NCI-H2227 (cell line): ENCODE data around the gene MEP1A.
"Not testable (repeated sequence)": the region's sequence is repeated elsewhere in the genome, so short reads cannot be mapped to it uniquely, and the experiment has no call there.

Experiments
- DNase-seq: peaks from one replicate; lab custom pipeline; 2025; ENCODE audit not compliant: unreplicated experiment; lab: John Stamatoyannopoulos, UW

MEP1A gene

GRCh38 chr6:46828939-46829338 lies 35.8 kb downstream of the MEP1A start:
- no peak for DNase-seq

DNA sequence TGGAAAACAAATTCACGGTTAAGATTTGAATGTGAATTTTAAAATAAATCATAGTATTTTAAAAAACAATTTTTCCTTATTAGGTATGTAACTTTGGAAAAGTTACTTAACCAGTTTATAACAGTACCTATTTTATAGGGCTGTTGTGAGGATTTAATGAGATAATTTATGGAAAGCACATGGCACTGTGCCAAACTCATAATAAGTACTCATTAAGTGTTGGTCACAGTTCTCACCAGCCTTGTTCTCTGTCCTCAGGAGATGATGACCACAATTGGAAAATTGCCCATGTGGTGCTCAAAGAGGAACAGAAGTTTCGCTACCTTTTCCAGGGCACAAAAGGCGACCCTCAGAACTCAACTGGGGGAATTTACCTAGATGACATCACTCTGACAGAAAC lies 39.6 kb downstream of the MEP1A start:
- no peak for DNase-seq

- DNase-seq: not testable (repeated sequence)
Observed at GRCh38 chr6:46834257-46834916, 41.2 kb downstream of the MEP1A start.

DNA sequence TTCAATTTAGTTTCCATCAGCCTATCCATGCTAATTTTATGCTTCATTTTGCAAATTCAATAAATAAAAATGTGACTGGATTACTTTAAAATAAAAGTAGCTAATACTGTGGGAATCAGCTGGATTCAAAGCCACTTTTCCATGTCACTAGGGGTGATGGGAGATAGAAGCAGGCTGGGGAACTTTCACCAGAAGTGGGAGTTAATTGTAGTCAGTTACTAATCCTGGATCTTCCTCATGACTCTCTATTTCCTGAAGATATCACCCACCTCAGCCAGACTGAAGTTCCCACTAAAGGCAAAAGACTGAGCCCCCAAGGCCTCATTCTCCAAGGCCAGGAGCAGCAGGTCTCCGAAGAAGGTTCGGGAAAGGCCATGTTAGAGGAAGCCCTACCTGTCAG lies 41.8 kb downstream of the MEP1A start:
- not testable (repeated sequence) for DNase-seq

DNA sequence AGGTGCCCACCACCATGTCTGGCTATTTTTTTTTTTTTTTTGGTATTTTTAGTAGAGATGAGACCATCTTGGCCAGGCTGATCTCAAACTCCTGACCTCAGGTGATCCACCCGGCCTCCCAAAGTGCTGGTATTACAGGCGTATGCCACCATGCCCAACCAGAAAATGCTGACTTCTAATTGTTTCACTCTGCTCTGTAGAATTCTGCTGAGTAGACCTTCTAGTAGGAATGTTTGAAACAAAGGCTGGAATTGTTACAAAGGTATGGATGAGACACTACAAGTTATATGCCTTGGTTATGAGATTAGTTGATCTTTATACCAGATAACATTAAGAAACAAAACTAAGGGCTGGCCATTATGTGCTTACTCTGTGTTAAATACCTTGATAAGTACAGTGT lies 44.8 kb downstream of the MEP1A start:
- DNase-seq: no peak

- not testable (repeated sequence) for DNase-seq
Observed at GRCh38 chr6:46842252-46842846, 49.2 kb downstream of the MEP1A start.

DNA sequence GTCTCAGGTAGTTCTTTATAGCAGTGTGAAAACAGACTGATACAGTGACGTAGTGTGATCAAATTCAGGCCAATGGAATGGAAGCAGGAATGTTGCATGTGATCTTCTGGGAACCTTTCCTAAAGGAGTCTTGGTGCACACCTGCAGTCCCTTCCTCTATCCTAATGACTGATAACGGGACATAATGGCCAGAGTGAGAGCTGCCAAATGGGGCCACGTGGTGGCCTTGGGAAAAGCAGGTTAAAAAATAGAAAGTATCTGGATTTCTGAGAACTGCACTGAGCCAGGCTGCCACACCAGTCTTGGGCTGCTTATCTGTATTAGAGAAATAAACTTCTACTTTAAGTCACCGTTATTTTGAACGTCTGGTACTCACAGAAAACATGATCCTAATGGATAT lies 51.9 kb downstream of the MEP1A start:
- no peak for DNase-seq

- DNase-seq: peak; percentile 79
Observed at GRCh38 chr6:46848684-46849360, 55.6 kb downstream of the MEP1A start.

GRCh38 chr6:46849361-46849690 lies 56.1 kb downstream of the MEP1A start:
- no peak for DNase-seq

DNA sequence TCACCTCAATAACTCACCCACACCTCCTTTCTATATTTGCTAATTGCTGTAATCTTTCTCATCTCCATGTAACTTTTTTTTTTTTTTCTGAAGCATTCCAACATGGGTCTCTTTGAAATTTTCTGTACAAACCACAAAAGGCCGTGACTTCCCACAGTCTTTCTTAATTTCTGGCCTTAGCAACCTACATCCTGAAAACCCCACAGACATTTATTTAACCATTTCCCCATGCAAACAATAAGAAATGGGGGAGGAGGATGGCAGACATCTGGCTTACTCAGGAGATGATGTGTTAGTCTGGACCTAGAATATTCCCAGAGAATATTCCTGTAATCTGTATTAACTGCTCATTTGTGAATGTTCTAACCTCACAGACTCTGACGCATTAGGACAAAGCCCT lies 57.6 kb downstream of the MEP1A start:
- no peak for DNase-seq

- DNase-seq: not testable (repeated sequence)
Observed at GRCh38 chr6:46851576-46851975, 58.4 kb downstream of the MEP1A start.

GRCh38 chr6:46855966-46856365 lies 62.8 kb downstream of the MEP1A start:
- DNase-seq: peak; percentile 1

DNA sequence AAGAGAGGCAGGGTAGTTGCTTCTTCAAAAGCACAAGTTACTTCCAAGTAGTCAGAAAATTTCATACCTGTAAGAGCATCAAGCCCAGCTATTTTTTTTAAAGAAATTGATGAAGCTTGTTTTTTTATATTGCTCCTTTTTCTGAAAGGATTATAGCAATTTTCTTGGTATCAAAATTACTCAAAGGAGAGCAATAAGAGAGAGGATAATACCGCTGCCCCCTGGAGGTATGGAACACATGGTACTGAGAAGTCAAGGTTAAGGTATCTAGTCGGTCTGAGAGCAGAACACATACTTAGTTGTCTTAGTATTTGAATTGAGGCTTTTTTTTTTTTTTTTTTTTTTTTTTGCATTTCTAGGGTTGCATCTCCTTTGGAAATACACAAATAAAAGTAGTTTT lies 69.2 kb downstream of the MEP1A start:
- DNase-seq: no peak

DNA sequence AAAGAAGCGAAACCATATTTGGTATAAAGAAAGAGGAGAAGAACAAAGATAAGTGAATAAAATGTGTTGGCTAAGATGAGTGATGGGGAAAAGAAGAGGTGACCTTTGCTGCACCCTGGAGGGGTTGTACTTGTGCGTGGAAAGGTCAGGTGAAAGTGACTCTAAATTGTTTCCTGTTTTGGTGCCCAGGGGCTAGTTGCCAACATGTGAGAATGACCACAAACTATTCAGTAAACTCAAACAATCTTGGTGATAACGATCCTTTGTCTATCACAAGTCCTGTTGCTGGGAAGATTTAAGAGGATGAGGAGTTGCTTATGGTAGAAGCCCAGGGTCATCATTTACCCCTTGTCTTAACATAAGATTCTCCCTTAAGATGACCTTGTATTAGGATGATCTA lies 70.6 kb downstream of the MEP1A start:
- DNase-seq: no peak

- no peak for DNase-seq
Observed at GRCh38 chr6:46865221-46865620, 72.0 kb downstream of the MEP1A start.

- no peak for DNase-seq
Observed at GRCh38 chr6:46867411-46867810, 74.2 kb downstream of the MEP1A start.

GRCh38 chr6:46876126-46876525 lies 82.9 kb downstream of the MEP1A start:
- DNase-seq: no peak

GRCh38 chr6:46879003-46879402 lies 85.8 kb downstream of the MEP1A start:
- DNase-seq: no peak

GRCh38 chr6:46882645-46883044 lies 89.5 kb downstream of the MEP1A start:
- DNase-seq: no peak

DNA sequence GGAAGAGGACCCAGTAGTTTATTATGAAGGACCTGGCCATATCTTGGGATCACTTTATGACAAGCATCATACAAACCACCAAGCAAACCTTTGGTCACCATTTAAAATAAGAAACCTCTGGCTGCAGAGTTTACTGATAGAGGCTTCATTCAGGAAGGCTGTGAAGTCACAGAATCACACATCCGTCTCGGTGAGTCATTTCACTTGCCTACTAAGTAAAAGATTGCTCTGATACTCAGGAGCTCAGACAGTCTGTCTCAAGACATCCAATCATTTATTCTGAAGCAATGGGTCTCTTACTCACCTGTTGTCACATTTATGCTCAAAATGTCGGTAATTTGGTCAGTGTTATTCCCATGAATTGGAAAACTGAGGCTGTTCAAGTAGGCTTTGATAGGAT lies 94.8 kb downstream of the MEP1A start:
- no peak for DNase-seq

GRCh38 chr6:46888578-46888977 lies 95.4 kb downstream of the MEP1A start:
- no peak for DNase-seq
